IMR-90 (cell line): Measurements from ENCODE around the gene CLDN4. TPM values are rescaled to one million over a fixed set of nuclear protein-coding genes. Genes with fewer than 3 reads are reported as not detected.

Experiments used
- ATAC-seq: fragments of 200-7000 bp; cut with Tn5 transposase; 2 replicates; pipeline ENCODE4 v1.9.1; 2020; ENCODE audit warnings: low read depth, mild to moderate bottlenecking, moderate library complexity
- BruUV-seq: library from RNA; stranded (reverse); fragments of 400-500 nt; replicated peaks from 2 replicates; lab custom pipeline; 2021; lab: Mats Ljungman, UMichigan
- CTCF ChIA-PET: fragments of 300-600 bp; formaldehyde crosslinking; extraction: SDS; loops from one replicate; lab custom pipeline; 2021; ENCODE audit warnings: antibody characterized with exemption; lab: Yijun Ruan, JAX
- POLR2A ChIA-PET: fragments of 300-600 bp; sonication (Branson Sonifier 250); formaldehyde crosslinking; loops from one replicate; lab custom pipeline; 2022; ENCODE audit warnings: antibody characterized with exemption; ENCODE audit not compliant: unreplicated experiment; lab: Charles Lee
- DNase-seq: peaks from one replicate; pipeline ENCODE4 v3.0.0; 2013
- H2AFZ ChIP-seq: replicated peaks from 2 replicates; pipeline ENCODE3; 2013; ENCODE audit warnings: low read length, mild to moderate bottlenecking; ENCODE audit not compliant: poor library complexity
- H2AK5ac ChIP-seq: 2 replicates; pipeline ENCODE4 v1.6.1; 2013; ENCODE audit warnings: low read depth, low read length, inconsistent platforms
- H2AK9ac ChIP-seq: replicated peaks from 2 replicates; pipeline ENCODE3; 2013; ENCODE audit warnings: mild to moderate bottlenecking, low read depth, low read length, moderate library complexity; ENCODE audit not compliant: poor library complexity
- H2BK120ac ChIP-seq: 2 replicates; pipeline ENCODE4 v1.6.1; 2013; ENCODE audit warnings: low read depth, low read length, inconsistent platforms
- H2BK15ac ChIP-seq: 3 replicates; pipeline ENCODE4 v1.6.1; 2013; ENCODE audit warnings: low read depth, low read length, inconsistent platforms
- H2BK20ac ChIP-seq: 2 replicates; pipeline ENCODE4 v1.6.1; 2013; ENCODE audit warnings: low read depth, mild to moderate bottlenecking, inconsistent platforms, low read length, moderate library complexity
- H2BK5ac ChIP-seq: 2 replicates; pipeline ENCODE4 v1.6.1; 2013; ENCODE audit warnings: mild to moderate bottlenecking, low read depth, low read length, inconsistent platforms; ENCODE audit not compliant: poor library complexity, severe bottlenecking
- H3K14ac ChIP-seq: replicated peaks from 2 replicates; pipeline ENCODE4 v1.6.1; 2013; ENCODE audit warnings: low read depth, low read length, inconsistent platforms
- H3K18ac ChIP-seq: 2 replicates; pipeline ENCODE4 v1.6.1; 2013; ENCODE audit warnings: low read depth, low read length, control low read depth
- H3K23ac ChIP-seq: 2 replicates; pipeline ENCODE4 v1.6.1; 2013; ENCODE audit warnings: low read depth, low read length, inconsistent platforms
- H3K27ac ChIP-seq: 2 replicates; pipeline ENCODE4 v1.5.1; 2013; ENCODE audit warnings: mild to moderate bottlenecking, control low read depth, low read length; ENCODE audit not compliant: insufficient read depth
- H3K27me3 ChIP-seq: 2 replicates; pipeline ENCODE4 v1.6.1; 2013; ENCODE audit warnings: low read length; ENCODE audit not compliant: control insufficient read depth, insufficient read depth
- H3K36me3 ChIP-seq: 2 replicates; pipeline ENCODE4 v1.6.1; 2013; ENCODE audit warnings: low read length, mixed read lengths; ENCODE audit not compliant: control insufficient read depth, insufficient read depth
- H3K4ac ChIP-seq: 2 replicates; pipeline ENCODE4 v1.6.1; 2013; ENCODE audit warnings: low read depth, low read length, inconsistent platforms
- H3K4me1 ChIP-seq: 2 replicates; pipeline ENCODE4 v1.6.1; 2013; ENCODE audit warnings: low read length, mixed read lengths; ENCODE audit not compliant: control insufficient read depth, insufficient read depth
- H3K4me2 ChIP-seq: 2 replicates; pipeline ENCODE4 v1.6.1; 2013; ENCODE audit warnings: low read depth, mild to moderate bottlenecking, control low read depth, low read length, moderate library complexity
- H3K4me3 ChIP-seq: 2 replicates; pipeline ENCODE4 v1.5.1; 2013; ENCODE audit warnings: low read depth, mild to moderate bottlenecking, control low read depth, low read length, moderate library complexity; ENCODE audit not compliant: insufficient read depth
- H3K56ac ChIP-seq: 2 replicates; pipeline ENCODE4 v1.6.1; 2013; ENCODE audit warnings: low read length, inconsistent platforms; ENCODE audit not compliant: insufficient read depth; ENCODE audit errors: extremely low read depth
- H3K79me1 ChIP-seq, 2 experiments: 2 replicates each; pipeline ENCODE4 v1.6.1; 2013; ENCODE audit warnings: low read length in 2 of 2, inconsistent platforms in 1 of 2, low read depth in 1 of 2
- H3K9ac ChIP-seq: 2 replicates; pipeline ENCODE4 v1.6.1; 2013; ENCODE audit warnings: low read depth, low read length, control low read depth
- H3K9me1 ChIP-seq: 2 replicates; pipeline ENCODE4 v1.6.1; 2013; ENCODE audit warnings: low read length, inconsistent platforms; ENCODE audit not compliant: insufficient read depth
- H3K9me3 ChIP-seq: 2 replicates; pipeline ENCODE4 v1.6.1; 2013; ENCODE audit warnings: low read length; ENCODE audit not compliant: control insufficient read depth, insufficient read depth
- H4K20me1 ChIP-seq: 2 replicates; pipeline ENCODE4 v1.6.1; 2013; ENCODE audit warnings: low read length, inconsistent platforms; ENCODE audit not compliant: insufficient read depth
- H4K5ac ChIP-seq: 2 replicates; pipeline ENCODE4 v1.6.1; 2013; ENCODE audit warnings: mild to moderate bottlenecking, low read depth, low read length, control low read depth
- H4K8ac ChIP-seq, 2 experiments: 2 replicates each; pipeline ENCODE4 v1.6.1; 2013; ENCODE audit warnings: low read depth in 2 of 2, low read length in 2 of 2, control low read depth in 1 of 2, inconsistent platforms in 1 of 2
- H4K91ac ChIP-seq: 2 replicates; pipeline ENCODE4 v1.6.1; 2013; ENCODE audit warnings: low read depth, low read length, inconsistent platforms; ENCODE audit not compliant: insufficient read depth
- RCOR1 ChIP-seq: IDR thresholded peaks from 2 replicates; pipeline ENCODE4 v1.6.1; 2012; ENCODE audit warnings: mild to moderate bottlenecking, low read length, improper control_type of control experiment; ENCODE audit not compliant: insufficient replicate concordance
- WGBS, 2 experiments: methylation state at CpG; one replicate each; pipeline versions ENCODE4 v1.1.5 to v1.1.7; 2013; ENCODE audit warnings: missing lambda C conversion rate in 2 of 2; ENCODE audit not compliant: insufficient read length in 1 of 2; ENCODE audit errors: extremely low coverage in 2 of 2; 5-methylcytosine and 5-hydroxymethylcytosine counted together
- dilution Hi-C: fragments of 300-500 bp; cut with HindIII; formaldehyde crosslinking; loops from one replicate; pipeline ENCODE4 v1.14.3; 2018; ENCODE audit warnings: low sequenced_read_pairs; ENCODE audit not compliant: unreplicated experiment
- in situ Hi-C: fragments of 300-500 bp; cut with MboI; formaldehyde crosslinking; loops from 3 replicates; pipeline ENCODE4 v1.14.3; 2019; ENCODE audit warnings: low sequenced_read_pairs, inconsistent platforms, mixed read lengths
- intact Hi-C: fragments of 100-400 bp; cut with micrococcal nuclease; formaldehyde crosslinking; loops from 2 replicates; pipeline ENCODE4 v1.10.0; 2022
- polyA plus RNA-seq, 3 experiments: library from polyadenylated mRNA; depleted of rRNA; stranded (reverse); fragments of >200 nt; gene quantifications; 2 replicates each; pipeline ENCODE4 v1.2.3, GENCODE V29; 2012; ENCODE audit warnings: low replicate concordance in 1 of 3
- total RNA-seq: library from RNA; depleted of rRNA; stranded (reverse); fragments of >200 nt; gene quantifications from 2 replicates; pipeline ENCODE4 v1.2.3, GENCODE V29; 2012

CLDN4 gene
- total and polyA plus RNA-seq, 2 of the 4 experiments (the other 2 are of a cell fraction): 2.9 to 4.4 TPM

GRCh38 chr7:73844131-73844547, 13.3 kb downstream of the CLDN4 start:
- Histone ChIP-seq H2BK20ac (no peak overlapping the region; the same call in 1 of the 2 replicates), H3K4me1 (peaks cover 2% of the 10 kb centered on the region), H2AFZ (no peak overlapping the region), H4K8ac (peak overlapping the region in 1 of 2 experiments; percentile 12; a peak in 1 of 4 replicates), H3K36me3 (no peaks in the 10 kb centered on the region; the same call in 1 of the 2 replicates), H3K9me3 (no peaks in the 10 kb centered on the region), H4K5ac (no peak overlapping the region), H3K9ac (no peak overlapping the region), H3K27ac (no peak overlapping the region), H2AK9ac (no peak overlapping the region), H2AK5ac (no peak overlapping the region; the same call in 1 of the 2 replicates), H2BK5ac (no peak overlapping the region), H4K91ac (peak overlapping the region; percentile 7; the same call in 1 of the 2 replicates), H3K14ac (no peak overlapping the region), H3K79me1 (peaks cover 5 to 20% of the 10 kb centered on the region in 2 experiments), H3K18ac (no peak overlapping the region), H3K27me3 (no peaks in the 10 kb centered on the region), H3K4me2 (no peak overlapping the region), H3K23ac (no peak overlapping the region; the same call in 1 of the 2 replicates), H3K4me3 (no peak overlapping the region), H3K56ac (no peak overlapping the region), H4K20me1 (no peaks in the 10 kb centered on the region), H2BK15ac (no peak overlapping the region), H2BK120ac (peak overlapping the region; percentile 12; the same call in 1 of the 2 replicates), H3K4ac (0 out of 2 replicates have a peak overlapping the region, but pooled peaks have one; percentile 51), H3K9me1 (peaks cover 6% of the 10 kb centered on the region; the same call in 1 of the 2 replicates)
- no peak for DNase-seq
- no TSS peak for BruUV-seq
- dilution Hi-C loops: no loop called here
- ChIA-PET POLR2A (no interaction called here), CTCF (no interaction called here)
- no peak for ATAC-seq
- 0% methylated on average over 1 of the region's 9 CpGs; no CpG with 5 or more reads in 1 of the 2 experiments for whole genome bisulfite sequencing, 2 experiments
- intact Hi-C loops: no loop called here
- in situ Hi-C loops: no loop called here
- no peak for TF ChIP-seq RCOR1
